Lower leg skin (tissue), 4 donors: ENCODE results near the gene HSD11B2. TPM values are rescaled to one million over a fixed set of nuclear protein-coding genes. Genes with fewer than 3 reads are reported as not detected.

Experiments used
- DNase-seq, 2 donors: peaks; one replicate each; pipeline ENCODE4 v3.0.0-alpha.2; 2019; ENCODE audit warnings: low spot score in 2 of 2
- H3K4me3 ChIP-seq: fragments of 200-600 bp; sonication (generic); 2 replicates; pipeline ENCODE4 v1.5.1; 2017; ENCODE audit warnings: mild to moderate bottlenecking, low read depth; ENCODE audit not compliant: poor library complexity, severe bottlenecking
- CTCF ChIP-seq, 3 donors: fragments of 450-650 bp; IDR thresholded peaks; one replicate each; pipeline ENCODE4 v1.5.1; 2016; ENCODE audit warnings: antibody characterized with exemption in 3 of 3, mild to moderate bottlenecking in 3 of 3, moderate library complexity in 2 of 3
- POLR2A ChIP-seq, 2 donors: fragments of 450-650 bp; IDR thresholded peaks; one replicate each; pipeline ENCODE4 v1.6.1; 2016 to 2017; ENCODE audit warnings: antibody characterized with exemption in 2 of 2, mild to moderate bottlenecking in 1 of 2, moderate library complexity in 1 of 2
- WGBS, 2 donors: methylation state at CpG; one replicate each; pipeline ENCODE4 v1.1.5; 2018; 5-methylcytosine and 5-hydroxymethylcytosine counted together
- intact Hi-C: fragments of 100-400 bp; cut with DNase I; formaldehyde crosslinking; loops from one replicate; pipeline ENCODE4 v1.15.0; 2023; ENCODE audit warnings: low total_unique reads
- total RNA-seq, 4 donors: library from RNA; depleted of rRNA; stranded (reverse); fragments of >200 nt; gene quantifications; one replicate each; pipeline ENCODE4 v1.1.0, GENCODE V29; 2016

HSD11B2 gene
- total RNA-seq, 4 donors from 2014 or later: 63.2 to 121 (median 80.8) TPM

- intact Hi-C loops: no loop called here
- WGBS, 2 donors: 90 to 92% methylated on average over 18 to 20 of the region's 20 CpGs
- TF ChIP-seq CTCF (IDR thresholded peaks at IDR 0.05) (no peak), POLR2A (IDR thresholded peaks at IDR 0.05) (no peak)
- no peak for DNase-seq
- H3K4me3 ChIP-seq: no peak overlapping the region
These were observed 7.3 kb downstream of the HSD11B2 start for GRCh38 chr16:67438098-67438791.

DNA sequence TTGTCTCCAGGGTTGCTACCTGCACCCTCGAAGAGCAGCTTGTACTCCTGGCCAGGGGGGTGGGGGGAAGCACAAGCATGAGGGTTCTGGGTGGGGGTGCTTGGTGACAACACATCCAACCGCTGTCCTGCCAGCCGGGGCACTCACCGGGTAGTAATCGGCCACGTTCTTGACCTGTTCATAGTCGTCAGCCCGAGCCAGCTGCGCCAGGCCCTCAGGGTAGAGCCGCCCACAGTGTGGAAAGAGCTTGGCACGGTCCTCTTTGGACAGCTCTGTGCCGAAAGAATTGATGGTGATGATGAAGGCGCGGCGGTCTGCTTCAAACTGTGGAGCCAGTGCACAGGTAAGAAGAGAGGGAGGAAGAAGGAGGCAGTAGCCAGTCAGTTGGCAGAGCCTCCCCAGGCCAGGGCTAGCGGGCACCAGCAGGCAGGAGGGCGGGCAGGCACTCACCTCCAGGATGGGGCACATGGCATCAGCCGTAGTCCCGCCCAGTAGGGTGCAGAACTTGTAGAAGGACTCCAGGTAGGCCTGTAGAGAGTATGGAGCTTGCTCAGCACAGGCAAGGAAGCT, 8.0 kb downstream of the HSD11B2 start:
- intact Hi-C loops: no loop called here
- H3K4me3 ChIP-seq: no peak overlapping the region
- TF ChIP-seq CTCF (IDR thresholded peaks at IDR 0.05) (no peak), POLR2A (IDR thresholded peaks at IDR 0.05) (no peak)
- WGBS, 2 donors: 64 to 68% methylated on average over 18 to 19 of the region's 19 CpGs
- DNase-seq: peak in 1 of 2 donors; percentile 91

GRCh38 chr16:67441271-67441753, 10.4 kb downstream of the HSD11B2 start:
- intact Hi-C loops: no loop called here
- no peak for TF ChIP-seq POLR2A (IDR thresholded peaks at IDR 0.05)
- no peak for TF ChIP-seq CTCF (IDR thresholded peaks at IDR 0.05)
- DNase-seq: peak; percentile 66 to 95
- 37 to 66% methylated on average over 9 to 12 of the region's 17 CpGs for WGBS, 2 donors
- no peak overlapping the region for H3K4me3 ChIP-seq

DNA sequence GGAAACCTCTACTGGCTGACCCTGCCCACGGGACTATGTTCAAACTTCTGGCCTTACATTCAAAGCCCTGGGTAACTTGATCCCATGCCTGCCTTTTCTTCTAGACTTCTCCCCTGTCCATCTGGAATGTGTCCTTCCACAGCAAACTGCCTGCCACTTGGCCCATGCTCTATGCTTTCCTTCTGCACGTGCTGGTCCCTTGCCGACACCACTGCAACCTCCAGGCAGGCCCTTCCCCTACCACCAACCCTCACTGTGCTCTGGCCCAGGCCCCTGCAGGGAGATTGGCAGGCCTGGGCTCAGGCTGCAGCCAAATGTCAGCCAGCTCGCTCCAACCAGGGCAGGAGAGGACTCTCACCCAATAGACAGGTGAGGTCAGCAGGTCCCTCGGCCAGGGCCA, 11.0 kb downstream of the HSD11B2 start:
- TF ChIP-seq CTCF (IDR thresholded peaks at IDR 0.05) (no peak), POLR2A (IDR thresholded peaks at IDR 0.05) (no peak)
- intact Hi-C loops: no loop called here
- no peak overlapping the region for H3K4me3 ChIP-seq
- 58 to 60% methylated on average over 4 to 5 of the region's 5 CpGs for WGBS, 2 donors
- DNase-seq: no peak

GRCh38 chr16:67442581-67443255, 11.8 kb downstream of the HSD11B2 start:
- intact Hi-C loops: no loop called here
- no peak for TF ChIP-seq CTCF (IDR thresholded peaks at IDR 0.05)
- no peak for TF ChIP-seq POLR2A (IDR thresholded peaks at IDR 0.05)
- no peak for DNase-seq
- no peak overlapping the region for H3K4me3 ChIP-seq
- WGBS, 2 donors: 76 to 81% methylated on average over 10 to 13 of the region's 13 CpGs
